ENCODE results near the gene PEX13.

The PEX13 gene

GRCh38 chr2:61074100-61074499, 56.6 kb downstream of the PEX13 start:
- no peak for DNase-seq (ENCODE audit: low read depth)

GRCh38 chr2:61085883-61086282, 68.4 kb downstream of the PEX13 start:
- no peak for DNase-seq (ENCODE audit: low read depth)

GRCh38 chr2:61089797-61090196, 72.3 kb downstream of the PEX13 start:
- DNase-seq (ENCODE audit: low read depth) = no peak

- DNase-seq (ENCODE audit: low read depth) = no peak
These were observed 72.9 kb downstream of the PEX13 start for GRCh38 chr2:61090386-61090921.

GRCh38 chr2:61091485-61091884, 74.0 kb downstream of the PEX13 start:
- no peak for DNase-seq (ENCODE audit: low read depth)

- no peak for DNase-seq (ENCODE audit: low read depth)
These were observed 78.9 kb downstream of the PEX13 start for GRCh38 chr2:61096438-61096837.

- DNase-seq (ENCODE audit: low read depth) = no peak
These were observed 83.3 kb downstream of the PEX13 start for GRCh38 chr2:61100801-61101200.
